Measurements from ENCODE around the gene PTPRD.

The PTPRD gene

DNA sequence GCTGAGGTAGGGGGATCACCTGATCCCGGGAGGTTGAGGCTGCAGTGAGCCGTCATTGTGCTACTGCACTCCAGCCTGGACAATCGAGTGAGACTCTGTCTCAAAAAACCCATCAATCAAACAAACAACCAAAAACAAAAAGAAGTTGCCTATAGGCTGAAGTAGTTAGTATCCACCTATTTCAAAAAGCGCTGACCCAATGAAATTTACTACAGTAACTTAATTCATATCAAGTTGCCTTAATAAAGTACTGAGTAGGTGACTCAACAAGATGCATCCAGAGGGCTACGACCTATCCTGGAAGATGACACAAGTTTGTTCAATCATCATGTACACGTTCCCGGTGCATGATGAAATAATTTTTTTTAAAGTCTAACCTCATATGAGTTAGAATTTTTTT lies 2164.6 kb downstream of the PTPRD start:
- no peak for DNase-seq

- DNase-seq, result no peak
These were observed 2165.2 kb downstream of the PTPRD start for GRCh38 chr9:8447601-8448000.

DNA sequence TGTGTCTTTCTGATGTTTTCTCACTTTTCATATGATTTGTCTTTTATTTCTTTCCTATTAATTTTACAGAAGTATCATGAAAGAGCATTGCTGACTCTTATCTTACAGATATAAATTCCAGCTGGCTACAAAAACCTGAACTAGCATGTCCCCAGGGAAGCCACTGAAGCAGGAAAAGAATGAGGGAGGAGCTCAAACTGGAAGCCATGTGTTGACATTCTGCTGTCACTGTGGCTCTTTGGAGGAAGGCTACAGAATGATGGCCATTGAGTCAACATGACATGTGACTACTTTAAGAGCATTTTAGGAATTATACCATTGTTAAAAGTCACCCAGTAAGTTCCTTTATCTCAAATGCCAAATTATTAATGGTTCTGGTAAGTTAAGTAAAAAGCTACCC lies 2174.9 kb downstream of the PTPRD start:
- DNase-seq, result no peak

GRCh38 chr9:8437259-8437658 lies 2175.5 kb downstream of the PTPRD start:
- no peak for DNase-seq

GRCh38 chr9:8436786-8437185 lies 2176.0 kb downstream of the PTPRD start:
- DNase-seq, result no peak

DNA sequence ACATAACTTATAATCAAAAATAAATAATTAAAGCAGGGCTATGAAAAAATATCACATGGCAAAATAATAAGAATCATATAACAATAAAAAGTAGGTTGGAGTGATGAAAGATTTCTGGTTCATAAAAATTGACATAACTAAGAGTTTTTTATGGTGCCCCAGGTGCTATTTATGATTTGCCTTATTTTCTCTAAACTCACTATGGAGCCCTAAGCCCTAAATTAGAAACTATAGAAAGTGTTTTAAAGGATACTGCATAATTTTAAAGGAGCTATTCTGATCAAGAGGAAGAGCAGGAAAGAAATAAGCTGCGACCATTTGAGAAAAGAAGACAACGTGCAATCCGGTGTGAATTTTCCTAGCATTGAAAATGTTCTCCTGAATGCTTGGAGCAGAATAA lies 2178.2 kb downstream of the PTPRD start:
- DNase-seq, result no peak

DNA sequence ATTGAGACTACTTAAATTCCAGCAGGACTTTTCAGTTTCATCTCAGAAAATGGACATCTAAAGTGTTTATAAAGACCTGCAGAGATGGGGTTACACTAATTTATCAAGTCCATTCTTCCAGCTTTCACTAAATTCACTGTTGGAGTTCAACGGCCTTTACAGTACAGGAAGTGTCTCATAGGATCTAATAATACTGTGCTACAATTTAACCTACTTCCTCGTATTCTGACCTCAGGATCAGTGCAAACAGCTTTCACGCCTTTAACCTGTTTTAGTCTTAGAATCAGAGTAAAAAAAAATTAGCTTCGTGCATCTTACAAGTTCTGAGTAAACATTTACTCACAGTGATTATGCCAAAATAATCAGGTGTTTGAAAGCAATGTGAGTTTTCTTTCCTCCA lies 2180.6 kb downstream of the PTPRD start:
- DNase-seq, result no peak

GRCh38 chr9:8431505-8431904 lies 2181.3 kb downstream of the PTPRD start:
- DNase-seq, result no peak

DNA sequence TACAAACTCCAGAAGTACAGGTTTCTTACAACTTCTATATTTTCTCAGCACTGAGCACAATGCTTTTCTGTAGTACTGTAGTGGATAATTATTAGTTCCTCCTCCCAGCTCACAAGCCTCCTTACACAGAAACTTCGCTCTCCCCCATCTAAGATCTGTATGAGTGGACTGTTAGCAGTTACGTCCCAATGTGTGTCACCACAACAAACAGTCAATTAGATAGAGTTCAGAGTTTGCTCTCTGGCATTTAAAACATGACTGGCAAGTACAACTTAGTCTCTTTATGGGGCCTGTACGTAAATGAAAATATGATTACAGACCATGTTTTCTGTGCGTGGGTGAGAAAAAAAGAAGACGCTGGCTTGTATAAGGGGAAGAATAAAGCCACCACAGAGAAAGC lies 2181.9 kb downstream of the PTPRD start:
- DNase-seq, result no peak

- no peak for DNase-seq
These were observed 2183.0 kb downstream of the PTPRD start for GRCh38 chr9:8429768-8430167.

DNA sequence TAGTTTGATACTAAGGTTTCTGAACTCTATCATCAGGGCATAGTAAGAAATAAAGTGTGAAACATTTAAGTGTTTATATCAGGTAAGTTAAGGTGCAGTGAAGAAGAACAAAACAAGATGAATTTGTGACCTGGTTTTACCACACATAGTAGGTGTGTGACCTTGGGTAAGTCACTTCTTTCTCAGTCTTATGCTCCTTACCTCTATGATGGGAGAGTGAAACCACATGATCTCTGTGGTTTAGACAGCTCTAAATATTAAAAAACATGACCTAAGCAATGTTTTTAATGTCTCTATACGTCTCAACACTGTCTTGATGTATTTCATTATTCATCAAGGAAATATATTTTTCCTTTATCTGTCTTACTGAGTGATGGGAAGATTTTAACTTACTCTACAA lies 2183.6 kb downstream of the PTPRD start:
- DNase-seq, result no peak

DNA sequence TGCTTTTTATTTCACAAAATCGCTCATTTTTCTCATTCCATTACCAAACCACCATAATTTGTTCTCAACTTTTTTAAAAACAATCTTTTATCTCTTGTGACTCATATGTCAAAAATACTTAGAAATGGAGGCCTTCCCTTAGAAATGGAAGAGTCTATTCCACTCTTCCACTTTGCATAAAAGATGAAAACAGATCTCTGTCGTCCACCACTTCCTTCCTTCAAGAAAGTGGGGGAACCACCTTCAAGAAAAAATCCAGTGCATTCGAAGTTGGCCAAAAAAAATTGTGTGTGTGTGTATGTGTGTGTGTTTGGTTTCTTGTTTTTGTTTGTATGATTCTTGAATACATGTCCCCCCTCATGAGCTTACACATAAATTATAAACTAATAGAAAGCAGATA lies 2184.4 kb downstream of the PTPRD start:
- no peak for DNase-seq

- no peak for DNase-seq
These were observed 2187.9 kb downstream of the PTPRD start for GRCh38 chr9:8424786-8425410.

- DNase-seq, result no peak
These were observed 2192.4 kb downstream of the PTPRD start for GRCh38 chr9:8420416-8420815.

DNA sequence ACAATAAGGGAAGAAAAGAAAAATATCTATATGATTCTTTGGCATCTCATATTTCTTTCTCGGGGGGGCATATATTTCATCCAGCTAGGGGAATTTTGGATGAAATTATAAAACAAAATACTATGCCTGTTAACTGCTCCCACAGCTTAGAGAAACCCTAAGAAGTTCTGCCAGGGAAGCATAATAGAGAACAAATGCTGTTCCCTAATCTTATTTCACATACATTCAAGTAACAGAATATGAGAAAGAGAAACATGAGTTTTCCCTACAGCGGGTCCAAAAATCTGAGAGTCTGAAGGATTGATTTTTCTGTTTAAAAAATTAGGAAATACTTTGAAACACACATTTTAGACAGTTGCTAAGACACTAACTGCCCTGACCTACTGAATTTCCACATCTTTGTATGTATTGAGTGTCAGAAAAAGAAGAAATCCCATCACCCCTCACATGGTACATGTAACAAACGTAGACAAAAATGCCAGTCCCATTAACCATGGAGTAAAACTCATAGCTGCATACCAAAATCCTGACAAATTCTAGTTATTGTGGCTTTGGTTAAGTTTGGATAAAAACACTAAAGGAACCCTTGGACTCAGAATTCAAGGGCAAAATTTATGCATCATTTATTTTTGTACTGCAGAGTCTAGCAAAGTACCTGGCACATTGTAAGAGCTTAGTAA lies 2193.1 kb downstream of the PTPRD start:
- DNase-seq, result no peak

- DNase-seq, result no peak
These were observed 2195.5 kb downstream of the PTPRD start for GRCh38 chr9:8417341-8417740.

DNA sequence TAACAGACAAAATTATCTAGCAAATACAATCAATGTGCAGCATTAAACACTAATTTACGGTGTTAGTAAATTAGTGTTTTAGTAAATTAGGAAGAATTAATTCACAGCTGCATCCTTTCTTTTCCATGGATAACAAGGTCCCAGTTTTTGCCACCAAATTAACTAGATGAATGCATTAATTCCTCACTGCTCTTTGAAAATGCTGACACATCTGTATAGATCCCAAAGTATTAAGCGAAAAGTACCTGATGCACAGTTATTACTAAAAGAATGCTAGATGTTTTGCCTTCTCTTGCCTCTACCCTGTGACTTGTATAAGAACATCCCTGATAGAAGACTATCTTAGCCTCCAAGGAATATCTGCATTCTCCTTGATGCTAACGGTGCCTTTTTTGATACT lies 2200.5 kb downstream of the PTPRD start:
- DNase-seq, result no peak

DNA sequence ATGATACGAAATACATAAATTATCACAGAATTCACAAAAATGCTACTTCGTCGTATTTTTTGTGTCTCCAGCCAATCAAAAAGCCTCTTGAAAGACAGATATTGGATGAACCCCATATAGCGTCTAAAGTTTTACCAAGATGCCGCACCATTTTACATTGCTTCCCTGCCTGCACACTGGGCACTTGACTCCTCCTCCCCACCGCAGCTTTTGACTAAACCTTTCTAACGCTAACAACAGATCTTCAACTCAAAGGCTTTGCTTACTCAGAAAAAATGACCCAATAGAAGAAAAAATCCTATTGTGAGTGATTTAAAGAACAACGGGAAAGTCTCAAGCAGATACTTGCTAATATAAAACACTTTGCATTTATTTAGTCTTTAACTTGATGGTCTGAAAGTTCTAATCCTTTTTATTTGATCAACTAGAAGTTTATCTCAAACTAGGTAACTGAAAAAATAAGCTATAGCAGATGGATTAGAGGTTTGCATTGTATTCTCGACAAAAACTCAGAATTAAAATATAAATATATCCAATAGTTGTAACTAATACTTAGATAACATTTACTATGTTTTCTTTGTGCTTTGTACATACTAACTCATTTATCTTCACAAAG lies 2204.1 kb downstream of the PTPRD start:
- DNase-seq, result no peak

DNA sequence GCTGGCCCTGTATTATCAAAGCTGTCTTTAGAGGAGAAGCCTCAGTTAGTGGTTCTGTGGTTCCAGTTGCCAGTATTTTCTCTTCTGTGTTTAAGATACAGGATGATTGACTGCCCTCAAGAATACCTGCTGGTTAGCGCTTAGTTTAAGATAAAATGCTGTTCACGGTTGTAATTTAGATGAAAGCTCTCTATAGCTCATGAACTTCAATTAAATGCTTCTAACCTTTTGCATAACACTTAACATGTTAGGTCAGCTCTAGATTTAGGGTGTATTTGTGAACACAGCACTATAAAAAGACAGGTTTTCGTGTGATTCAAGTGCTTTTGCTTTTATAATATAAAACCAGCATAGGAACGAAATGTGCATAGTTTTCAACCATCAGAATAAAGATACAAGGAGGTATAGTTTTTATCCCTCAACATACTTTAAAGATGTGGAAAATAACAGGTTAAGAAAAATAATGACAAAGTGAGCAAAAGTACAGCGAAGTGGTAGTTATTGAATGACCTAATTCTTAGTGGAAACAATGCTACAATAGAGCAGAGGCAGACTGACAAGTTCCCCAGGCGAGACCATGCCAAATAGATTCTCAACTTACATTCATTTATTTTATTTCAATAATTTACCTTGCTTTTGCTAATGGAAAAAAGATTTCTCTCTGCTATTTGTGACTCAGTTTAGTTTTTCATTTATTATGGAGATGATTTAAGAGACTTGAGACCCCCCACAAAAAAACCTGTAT lies 2210.7 kb downstream of the PTPRD start:
- DNase-seq, result no peak

DNA sequence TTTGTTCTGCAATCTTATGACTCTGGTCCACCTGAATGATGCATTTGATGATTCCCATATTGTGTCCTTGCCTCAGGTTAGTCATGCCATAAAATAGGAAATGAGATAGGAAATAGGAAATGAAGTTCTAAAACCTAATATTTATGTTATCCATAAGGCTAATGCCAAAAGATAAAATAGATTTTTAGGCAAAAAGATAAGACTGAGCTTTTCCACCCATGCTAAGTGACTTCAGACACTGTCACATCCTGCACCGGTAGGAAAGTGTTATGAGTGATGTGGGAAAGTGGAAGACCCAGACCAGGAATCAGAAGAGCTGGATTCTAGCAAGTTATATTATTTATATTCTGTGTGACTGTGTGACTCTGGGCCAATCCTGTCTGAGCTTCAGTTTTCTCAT lies 2212.4 kb downstream of the PTPRD start:
- no peak for DNase-seq

GRCh38 chr9:8395022-8395421 lies 2217.8 kb downstream of the PTPRD start:
- DNase-seq, result no peak

- no peak for DNase-seq
These were observed 2218.5 kb downstream of the PTPRD start for GRCh38 chr9:8394341-8394740.

GRCh38 chr9:8392866-8393265 lies 2219.9 kb downstream of the PTPRD start:
- DNase-seq, result no peak

DNA sequence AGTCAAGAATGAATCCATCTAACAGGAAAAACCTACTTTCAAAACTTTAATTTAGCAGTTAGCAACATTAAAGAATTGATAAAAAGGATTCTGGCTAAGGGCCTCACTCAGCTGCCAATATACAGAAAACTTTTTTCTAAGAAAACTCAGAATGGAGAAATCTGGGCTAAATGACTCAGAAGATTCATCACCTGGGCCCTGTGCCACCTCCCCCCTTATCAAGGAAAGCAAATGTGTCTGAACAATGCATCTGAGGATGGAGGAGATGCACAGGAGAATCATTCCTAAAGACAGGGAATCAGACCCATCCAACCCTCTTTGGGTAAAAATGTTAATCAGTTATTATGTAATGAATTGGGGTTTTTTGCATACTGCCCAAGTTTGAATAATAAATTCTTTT lies 2221.2 kb downstream of the PTPRD start:
- DNase-seq, result no peak

Measured in SW 1271 (cell line).